Prostate gland (tissue), 2 donors: ENCODE results near the gene EI24.

Source experiments
- CTCF ChIP-seq, 4 experiments: fragments of 200-600 bp in 2 of 4; fragments of 450-650 bp in 2 of 4; sonication (generic) in 2 of 4; IDR thresholded peaks; 1 replicate in 3 of 4; 2 replicates in 1 of 4; pipeline ENCODE4 v1.5.1; 2016 to 2019; ENCODE audit warnings: antibody characterized with exemption in 4 of 4, mild to moderate bottlenecking in 2 of 4, moderate library complexity in 2 of 4
- POLR2A ChIP-seq: fragments of 450-650 bp; IDR thresholded peaks from one replicate; pipeline ENCODE4 v1.6.1; 2016; ENCODE audit warnings: antibody characterized with exemption, mild to moderate bottlenecking
- POLR2AphosphoS5 ChIP-seq: sonication (generic); formaldehyde crosslinking; IDR thresholded peaks from one replicate; pipeline ENCODE4 v1.6.1; 2017; ENCODE audit warnings: antibody characterized with exemption

GRCh38 chr11:125621995-125622394 is 52.7 kb downstream of the EI24 start:
- TF ChIP-seq CTCF (IDR thresholded peaks at IDR 0.05) (no peak), POLR2A (no peak), POLR2AphosphoS5 (no peak)
